ENCODE measurements around the gene PLAAT4. TPM values are rescaled to one million over a fixed set of nuclear protein-coding genes. Genes with fewer than 3 reads are reported as not detected.

The PLAAT4 gene
- total RNA-seq, 1 donor from 2014 or later = 14.1 TPM

GRCh38 chr11:63502252-63502820 is 34.3 kb upstream of the PLAAT4 start:
- DNase-seq (ENCODE audit: low read depth) = no peak
- Histone ChIP-seq H3K27me3 (ENCODE audit: control insufficient read depth, insufficient read depth, low read length) (no peaks in the 10 kb centered on the region), H3K4me3 (ENCODE audit: low read depth, low read length) (no peak overlapping the region), H3K36me3 (ENCODE audit: control insufficient read depth, insufficient read depth, low read length) (no peaks in the 10 kb centered on the region)
- TF ChIP-seq, protein P1, sequence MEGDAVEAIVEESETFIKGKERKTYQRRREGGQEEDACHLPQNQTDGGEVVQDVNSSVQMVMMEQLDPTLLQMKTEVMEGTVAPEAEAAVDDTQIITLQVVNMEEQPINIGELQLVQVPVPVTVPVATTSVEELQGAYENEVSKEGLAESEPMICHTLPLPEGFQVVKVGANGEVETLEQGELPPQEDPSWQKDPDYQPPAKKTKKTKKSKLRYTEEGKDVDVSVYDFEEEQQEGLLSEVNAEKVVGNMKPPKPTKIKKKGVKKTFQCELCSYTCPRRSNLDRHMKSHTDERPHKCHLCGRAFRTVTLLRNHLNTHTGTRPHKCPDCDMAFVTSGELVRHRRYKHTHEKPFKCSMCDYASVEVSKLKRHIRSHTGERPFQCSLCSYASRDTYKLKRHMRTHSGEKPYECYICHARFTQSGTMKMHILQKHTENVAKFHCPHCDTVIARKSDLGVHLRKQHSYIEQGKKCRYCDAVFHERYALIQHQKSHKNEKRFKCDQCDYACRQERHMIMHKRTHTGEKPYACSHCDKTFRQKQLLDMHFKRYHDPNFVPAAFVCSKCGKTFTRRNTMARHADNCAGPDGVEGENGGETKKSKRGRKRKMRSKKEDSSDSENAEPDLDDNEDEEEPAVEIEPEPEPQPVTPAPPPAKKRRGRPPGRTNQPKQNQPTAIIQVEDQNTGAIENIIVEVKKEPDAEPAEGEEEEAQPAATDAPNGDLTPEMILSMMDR (IDR thresholded peaks at IDR 0.05; ENCODE audit: insufficient read depth, low read length, poor library complexity, severe bottlenecking) = no peak

GRCh38 chr11:63503492-63503891 is 33.1 kb upstream of the PLAAT4 start:
- Histone ChIP-seq H3K27me3 (ENCODE audit: control insufficient read depth, insufficient read depth, low read length) (no peaks in the 10 kb centered on the region), H3K4me3 (ENCODE audit: low read depth, low read length) (no peak overlapping the region), H3K36me3 (ENCODE audit: control insufficient read depth, insufficient read depth, low read length) (no peaks in the 10 kb centered on the region)
- TF ChIP-seq, protein P1 (IDR thresholded peaks at IDR 0.05; ENCODE audit: insufficient read depth, low read length, poor library complexity, severe bottlenecking) = no peak
- no peak for DNase-seq (ENCODE audit: low read depth)

GRCh38 chr11:63504054-63504453 is 32.6 kb upstream of the PLAAT4 start:
- Histone ChIP-seq H3K36me3 (ENCODE audit: control insufficient read depth, insufficient read depth, low read length) (no peaks in the 10 kb centered on the region), H3K4me3 (ENCODE audit: low read depth, low read length) (no peak overlapping the region), H3K27me3 (ENCODE audit: control insufficient read depth, insufficient read depth, low read length) (no peaks in the 10 kb centered on the region)
- DNase-seq (ENCODE audit: low read depth) = no peak
- TF ChIP-seq, protein P1 (IDR thresholded peaks at IDR 0.05; ENCODE audit: insufficient read depth, low read length, poor library complexity, severe bottlenecking) = no peak

DNA sequence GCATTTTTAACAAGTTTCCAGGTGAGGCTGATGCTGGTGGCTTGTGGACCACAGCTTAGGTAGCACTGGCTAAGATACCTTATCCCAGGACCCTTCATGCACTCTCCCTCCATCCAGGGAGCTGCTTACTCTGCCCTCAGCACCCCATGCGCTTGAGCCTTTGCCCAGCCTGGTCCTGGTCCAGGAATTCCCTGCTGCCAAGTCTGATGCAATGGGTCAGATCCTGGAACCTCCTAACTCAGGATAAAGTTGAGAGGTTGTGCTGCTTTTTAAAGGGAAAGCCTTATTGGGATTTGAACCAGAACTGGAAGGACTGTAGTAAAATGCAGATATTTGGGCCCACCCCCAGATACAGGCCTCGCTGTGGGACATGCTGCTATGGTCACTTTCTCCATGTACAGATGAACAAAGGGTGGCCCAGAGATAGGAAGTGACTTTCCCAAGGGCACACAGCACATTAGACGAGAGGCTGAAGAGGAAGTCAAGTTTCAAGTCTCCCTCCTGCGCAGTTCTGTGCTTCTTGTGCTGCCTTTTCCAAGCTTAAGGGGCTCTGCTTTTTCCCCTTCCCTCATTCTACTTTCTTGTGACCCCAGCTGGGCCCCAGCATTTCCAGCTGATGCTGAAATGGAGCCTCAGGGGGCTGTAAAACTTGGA is 31.5 kb upstream of the PLAAT4 start:
- TF ChIP-seq, protein P1 (IDR thresholded peaks at IDR 0.05; ENCODE audit: insufficient read depth, low read length, poor library complexity, severe bottlenecking) = no peak
- DNase-seq (ENCODE audit: low read depth) = no peak
- Histone ChIP-seq H3K4me3 (ENCODE audit: low read depth, low read length) (no peak overlapping the region), H3K27me3 (ENCODE audit: control insufficient read depth, insufficient read depth, low read length) (no peaks in the 10 kb centered on the region), H3K36me3 (ENCODE audit: control insufficient read depth, insufficient read depth, low read length) (no peaks in the 10 kb centered on the region)

DNA sequence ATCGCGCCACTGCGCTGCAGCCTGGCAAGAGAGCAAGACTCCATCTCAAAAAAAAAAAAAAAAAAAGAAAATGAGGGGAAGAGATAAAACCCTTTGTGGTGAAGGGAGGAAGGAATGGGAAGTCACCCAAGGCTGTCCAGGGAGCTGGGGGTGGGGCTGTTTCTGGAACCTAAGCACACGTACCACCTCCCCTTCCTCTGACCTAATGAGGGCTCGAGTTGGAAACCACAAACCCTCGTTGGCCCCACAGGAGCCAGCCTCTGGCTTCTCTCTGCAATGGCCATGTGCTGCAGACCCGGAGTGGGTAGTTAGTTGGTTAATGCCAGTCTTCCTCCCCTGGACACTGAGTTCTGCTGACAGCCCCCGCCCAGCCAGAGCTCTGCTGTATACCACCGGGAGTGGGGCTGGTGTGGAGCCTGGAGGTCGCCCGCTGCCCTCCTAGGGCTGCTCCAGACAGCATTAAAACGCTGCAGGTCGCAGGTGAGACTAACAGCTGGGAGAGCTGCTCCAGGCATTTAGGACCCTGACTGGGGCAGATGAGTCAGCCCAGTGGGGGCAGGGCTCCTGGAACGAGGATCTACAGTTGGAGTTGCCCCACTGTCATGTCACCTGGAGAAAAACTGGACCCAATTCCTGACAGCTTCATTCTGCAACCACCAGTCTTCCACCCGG is 30.6 kb upstream of the PLAAT4 start, which contains the start of gene LGALS12:
LGALS12 (plus strand) TSS at position 228 of the 672 bp plus-strand sequence; CDS start at position 603, 375 bp downstream.
- TF ChIP-seq, protein P1 (IDR thresholded peaks at IDR 0.05; ENCODE audit: insufficient read depth, low read length, poor library complexity, severe bottlenecking) = no peak
- Histone ChIP-seq H3K27me3 (ENCODE audit: control insufficient read depth, insufficient read depth, low read length) (no peaks in the 10 kb centered on the region), H3K36me3 (ENCODE audit: control insufficient read depth, insufficient read depth, low read length) (no peaks in the 10 kb centered on the region), H3K4me3 (ENCODE audit: low read depth, low read length) (no peak within 1 kb of the TSS)
- DNase-seq (ENCODE audit: low read depth) = no peak
